ENCODE results near the gene NEDD8.

Gene NEDD8

GRCh38 chr14:24240110-24240918 lies 8.1 kb upstream of the NEDD8 start:
- no peak for DNase-seq
- no peak overlapping the region for H3K27ac Mint-ChIP-seq
- H3K27me3 Mint-ChIP-seq (ENCODE audit: low read depth, poor library complexity), result peaks cover 4% of the 10 kb centered on the region
- no peaks in the 10 kb centered on the region for H3K9me3 Mint-ChIP-seq
- TF ChIP-seq CTCF (IDR thresholded peaks at IDR 0.05), result no peak
- peak overlapping the region; percentile 97 for H3K4me3 Mint-ChIP-seq
- peaks cover 38% of the 10 kb centered on the region for H3K36me3 Mint-ChIP-seq (ENCODE audit: low read depth)
- H3K4me1 Mint-ChIP-seq, result peaks cover 41% of the 10 kb centered on the region

GRCh38 chr14:24238527-24239037 lies 6.4 kb upstream of the NEDD8 start:
- H3K4me3 Mint-ChIP-seq, result no peak overlapping the region
- H3K36me3 Mint-ChIP-seq (ENCODE audit: low read depth), result peaks cover 38% of the 10 kb centered on the region
- peaks cover 45% of the 10 kb centered on the region for H3K4me1 Mint-ChIP-seq
- TF ChIP-seq CTCF (IDR thresholded peaks at IDR 0.05), result no peak
- DNase-seq, result no peak
- peak overlapping the region; percentile 40 for H3K27ac Mint-ChIP-seq
- H3K27me3 Mint-ChIP-seq (ENCODE audit: low read depth, poor library complexity), result peaks cover 4% of the 10 kb centered on the region
- no peaks in the 10 kb centered on the region for H3K9me3 Mint-ChIP-seq

DNA sequence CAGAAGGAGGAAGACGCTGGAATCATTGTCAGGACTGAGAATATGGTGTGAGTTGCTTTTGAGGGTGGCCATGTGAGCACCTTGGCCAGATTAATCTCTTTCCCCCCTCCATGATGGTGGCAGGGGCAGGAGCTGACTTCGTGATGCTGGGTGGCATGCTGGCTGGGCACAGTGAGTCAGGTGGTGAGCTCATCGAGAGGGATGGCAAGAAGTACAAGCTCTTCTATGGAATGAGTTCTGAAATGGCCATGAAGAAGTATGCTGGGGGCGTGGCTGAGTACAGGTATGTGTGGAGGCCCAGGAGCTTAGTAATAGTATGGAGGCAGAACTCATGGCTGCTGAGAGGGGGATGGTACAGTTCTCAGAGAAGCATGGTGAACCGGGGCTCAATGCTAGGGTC lies 6.0 kb upstream of the NEDD8 start:
- peaks cover 38% of the 10 kb centered on the region for H3K36me3 Mint-ChIP-seq (ENCODE audit: low read depth)
- no peak overlapping the region for H3K4me3 Mint-ChIP-seq
- no peak for DNase-seq
- peaks cover 46% of the 10 kb centered on the region for H3K4me1 Mint-ChIP-seq
- TF ChIP-seq CTCF (IDR thresholded peaks at IDR 0.05), result no peak
- H3K27me3 Mint-ChIP-seq (ENCODE audit: low read depth, poor library complexity), result peaks cover 4% of the 10 kb centered on the region
- H3K27ac Mint-ChIP-seq, result no peak overlapping the region
- H3K9me3 Mint-ChIP-seq, result no peaks in the 10 kb centered on the region

DNA sequence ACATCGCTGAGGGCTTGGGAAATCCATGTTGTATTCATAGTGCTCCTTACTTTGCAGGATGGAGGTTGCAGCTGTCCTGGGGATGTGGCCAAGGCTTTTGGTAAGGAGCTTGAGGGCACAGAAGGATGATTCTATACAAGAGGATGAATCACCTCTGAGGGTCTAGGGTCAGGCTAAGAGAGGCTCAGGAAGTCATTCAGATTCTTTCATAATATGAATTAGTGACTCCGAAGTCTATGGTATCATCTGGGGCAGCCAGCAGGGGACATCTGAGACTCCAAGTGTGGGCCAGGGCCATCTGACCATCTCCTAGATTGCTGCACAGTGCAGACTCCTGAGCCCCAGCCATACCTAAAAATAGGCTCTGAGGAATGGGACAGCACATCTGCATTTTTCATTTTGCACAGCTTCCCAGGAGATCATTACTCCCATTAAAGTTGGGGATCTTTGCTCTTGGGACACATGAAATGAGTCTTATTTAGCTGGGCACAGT lies 5.3 kb upstream of the NEDD8 start:
- Mint-ChIP-seq H3K9me3 (no peaks in the 10 kb centered on the region), H3K4me1 (peaks cover 48% of the 10 kb centered on the region), H3K4me3 (no peak overlapping the region), H3K36me3 (ENCODE audit: low read depth) (peaks cover 38% of the 10 kb centered on the region), H3K27ac (peak overlapping the region; percentile 25), H3K27me3 (ENCODE audit: low read depth, poor library complexity) (no peaks in the 10 kb centered on the region)
- TF ChIP-seq CTCF (IDR thresholded peaks at IDR 0.05), result no peak
- no peak for DNase-seq

- DNase-seq, result no peak
- TF ChIP-seq CTCF (IDR thresholded peaks at IDR 0.05), result no peak
- Mint-ChIP-seq H3K27ac (no peak overlapping the region), H3K9me3 (no peaks in the 10 kb centered on the region), H3K4me3 (no peak overlapping the region), H3K27me3 (ENCODE audit: low read depth, poor library complexity) (no peaks in the 10 kb centered on the region), H3K4me1 (peaks cover 44% of the 10 kb centered on the region), H3K36me3 (ENCODE audit: low read depth) (peaks cover 38% of the 10 kb centered on the region)
Measured at GRCh38 chr14:24236689-24237462, 4.7 kb upstream of the NEDD8 start.

All from nephron progenitor cell (in vitro differentiated cells).